Mesenchymal stem cell (in vitro differentiated cells and primary cell): Measurements from ENCODE around the gene MAMDC4.
A peak's percentile ranks its signal among the peaks of the same experiment; 100 is the strongest.
"Not testable (repeated sequence)": the region's sequence is repeated elsewhere in the genome, so short reads cannot be mapped to it uniquely, and the experiment has no call there.

ENCODE experiments used
- DNase-seq: peaks from one replicate; pipeline ENCODE4 v3.0.0-alpha.2; 2013
- H2AFZ ChIP-seq: one replicate; pipeline ENCODE4 v1.6.1; 2013; ENCODE audit warnings: low read depth, mild to moderate bottlenecking, control low read depth, inconsistent platforms, low read length, moderate library complexity
- H2AK5ac ChIP-seq: 2 replicates; pipeline ENCODE4 v1.6.1; 2013; ENCODE audit warnings: low read length, moderate library complexity, mild to moderate bottlenecking, inconsistent platforms; ENCODE audit not compliant: severe bottlenecking
- H2BK120ac ChIP-seq: one replicate; pipeline ENCODE4 v1.6.1; 2013; ENCODE audit warnings: low read depth, mild to moderate bottlenecking, inconsistent platforms, low read length, moderate library complexity
- H2BK12ac ChIP-seq, 2 experiments: one replicate each; pipeline ENCODE4 v1.6.1; 2013; ENCODE audit warnings: inconsistent platforms in 2 of 2, low read length in 2 of 2, mild to moderate bottlenecking in 2 of 2, moderate library complexity in 2 of 2, control low read depth in 1 of 2
- H2BK15ac ChIP-seq: one replicate; pipeline ENCODE4 v1.6.1; 2013; ENCODE audit warnings: mild to moderate bottlenecking, low read depth, inconsistent platforms; ENCODE audit not compliant: poor library complexity, severe bottlenecking
- H2BK5ac ChIP-seq: 2 replicates; pipeline ENCODE4 v1.6.1; 2013; ENCODE audit warnings: low read depth, mild to moderate bottlenecking, low read length, control low read depth, inconsistent platforms; ENCODE audit not compliant: poor library complexity, severe bottlenecking
- H3K14ac ChIP-seq, 2 experiments: one replicate each; pipeline ENCODE4 v1.6.1; 2013; ENCODE audit warnings: inconsistent platforms in 2 of 2, low read length in 2 of 2, control low read depth in 1 of 2, mild to moderate bottlenecking in 1 of 2, moderate library complexity in 1 of 2
- H3K18ac ChIP-seq, 2 experiments: one replicate each; pipeline ENCODE4 v1.6.1; 2013; ENCODE audit warnings: inconsistent platforms in 2 of 2, low read length in 2 of 2, control low read depth in 1 of 2, low read depth in 1 of 2, mild to moderate bottlenecking in 1 of 2
- H3K23ac ChIP-seq, 2 experiments: one replicate each; pipeline ENCODE4 v1.6.1; 2013; ENCODE audit warnings: inconsistent platforms in 2 of 2, low read length in 2 of 2, mild to moderate bottlenecking in 2 of 2, moderate library complexity in 2 of 2, control low read depth in 1 of 2
- H3K27ac ChIP-seq: 2 replicates; pipeline ENCODE4 v1.5.1; 2013; ENCODE audit warnings: mild to moderate bottlenecking, moderate library complexity, low read length, control low read depth, inconsistent platforms; ENCODE audit not compliant: poor library complexity, severe bottlenecking
- H3K27me3 ChIP-seq, 2 experiments: 2 replicates each; pipeline versions ENCODE4 v1.6.1 to v1.7.0; 2013; ENCODE audit warnings: low read length in 2 of 2, mild to moderate bottlenecking in 2 of 2, moderate library complexity in 2 of 2, control low read depth in 1 of 2, inconsistent platforms in 1 of 2; ENCODE audit not compliant: control insufficient read depth in 1 of 2, insufficient read depth in 1 of 2
- H3K36me3 ChIP-seq, 2 experiments: 2 replicates each; pipeline versions ENCODE4 v1.6.1 to v1.7.0; 2013; ENCODE audit warnings: low read length in 2 of 2, control low read depth in 1 of 2, inconsistent platforms in 1 of 2, low read depth in 1 of 2, mild to moderate bottlenecking in 1 of 2; ENCODE audit not compliant: insufficient read depth in 2 of 2, control insufficient read depth in 1 of 2
- H3K4ac ChIP-seq, 2 experiments: one replicate each; pipeline ENCODE4 v1.6.1; 2013; ENCODE audit warnings: inconsistent platforms in 2 of 2, low read length in 2 of 2, mild to moderate bottlenecking in 2 of 2, moderate library complexity in 2 of 2, control low read depth in 1 of 2, low read depth in 1 of 2
- H3K4me1 ChIP-seq: 2 replicates; pipeline ENCODE4 v1.6.1; 2013; ENCODE audit warnings: low read depth, low read length, control low read depth; ENCODE audit not compliant: control insufficient read depth, insufficient read depth
- H3K4me2 ChIP-seq: 2 replicates; pipeline ENCODE4 v1.6.1; 2013; ENCODE audit warnings: low read length, mild to moderate bottlenecking, inconsistent platforms; ENCODE audit not compliant: poor library complexity, severe bottlenecking
- H3K4me3 ChIP-seq, 2 experiments: 2 replicates each; pipeline versions ENCODE4 v1.5.1 to v1.7.0; 2013; ENCODE audit warnings: low read length in 2 of 2, mild to moderate bottlenecking in 2 of 2, control low read depth in 1 of 2, low read depth in 1 of 2; ENCODE audit not compliant: insufficient read depth in 1 of 2
- H3K79me1 ChIP-seq: replicated peaks from 2 replicates; pipeline ENCODE4 v1.6.1; 2013; ENCODE audit warnings: mild to moderate bottlenecking, control low read depth, low read length, inconsistent platforms; ENCODE audit not compliant: poor library complexity, severe bottlenecking
- H3K9ac ChIP-seq: 2 replicates; pipeline ENCODE4 v1.7.0; 2013; ENCODE audit warnings: mild to moderate bottlenecking, low read length, moderate library complexity
- H3K9me3 ChIP-seq: 2 replicates; pipeline ENCODE4 v1.7.0; 2013; ENCODE audit warnings: mild to moderate bottlenecking, low read length; ENCODE audit not compliant: control insufficient read depth
- H4K8ac ChIP-seq: one replicate; pipeline ENCODE4 v1.6.1; 2013; ENCODE audit warnings: inconsistent platforms, mild to moderate bottlenecking, low read length, moderate library complexity
- H4K91ac ChIP-seq: one replicate; pipeline ENCODE4 v1.6.1; 2013; ENCODE audit warnings: mild to moderate bottlenecking, low read length, inconsistent platforms
- WGBS: methylation state at CpG from one replicate; pipeline ENCODE4 v1.1.7; 2013; ENCODE audit warnings: mixed read lengths; 5-methylcytosine and 5-hydroxymethylcytosine counted together

Gene MAMDC4

DNA sequence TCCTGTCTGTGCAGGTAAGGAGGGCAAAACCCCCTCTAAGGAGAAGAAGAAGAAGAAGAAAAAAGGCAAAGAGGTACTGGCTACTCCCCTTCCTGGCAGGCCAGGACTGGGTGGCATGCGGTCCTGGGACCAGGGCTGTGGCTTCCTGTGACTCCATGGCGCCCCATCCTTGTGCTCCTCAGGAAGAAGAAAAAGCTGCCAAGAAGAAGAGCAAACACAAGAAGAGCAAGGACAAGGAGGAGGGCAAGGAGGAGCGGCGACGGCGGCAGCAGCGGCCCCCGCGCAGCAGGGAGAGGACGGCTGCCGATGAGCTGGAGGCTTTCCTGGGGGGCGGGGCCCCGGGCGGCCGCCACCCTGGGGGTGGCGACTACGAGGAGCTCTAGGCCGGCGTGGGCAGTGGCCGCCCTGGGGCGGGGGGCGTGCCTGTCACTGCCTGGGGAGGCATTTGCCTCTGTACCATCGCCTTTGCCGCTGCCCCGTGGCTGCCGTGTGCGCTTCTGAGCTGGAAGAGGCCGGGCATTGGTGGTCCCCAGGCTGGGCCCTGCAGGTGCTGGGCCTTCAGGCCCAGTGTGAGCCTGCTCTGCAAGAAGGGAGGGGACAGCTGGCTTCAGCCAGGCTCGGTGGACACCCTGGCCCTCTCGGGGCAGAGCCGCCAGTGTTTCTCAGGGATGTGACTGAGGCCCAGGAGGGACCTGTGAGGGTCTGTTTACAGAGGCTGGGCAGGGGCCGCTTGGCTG, 11.8 kb upstream of the MAMDC4 start:
- Histone ChIP-seq H3K4me3 (no peak overlapping the region), H2BK5ac (no peak overlapping the region), H3K4ac (no peak overlapping the region), H3K9ac (no peak overlapping the region), H2BK120ac (no peak overlapping the region), H3K27ac (peak overlapping the region; percentile 83), H3K18ac (peak overlapping the region in 1 of 2 experiments; percentile 18), H2BK15ac (no peak overlapping the region), H2BK12ac (no peak overlapping the region), H4K91ac (no peak overlapping the region), H3K23ac (no peak overlapping the region), H3K36me3 (peaks cover 12 to 64% of the 10 kb centered on the region in 2 experiments), H3K4me2 (no peak overlapping the region), H4K8ac (no peak overlapping the region), H3K4me1 (peaks cover 45% of the 10 kb centered on the region), H2AFZ (no peak overlapping the region), H2AK5ac (peak overlapping the region; percentile 23), H3K9me3 (no peaks in the 10 kb centered on the region), H3K27me3 (peaks cover 0 to 7% of the 10 kb centered on the region in 2 experiments), H3K14ac (no peak overlapping the region), H3K79me1 (peaks cover 4% of the 10 kb centered on the region)
- WGBS: 85% methylated on average over 32 of the region's 32 CpGs
- DNase-seq: no peak

DNA sequence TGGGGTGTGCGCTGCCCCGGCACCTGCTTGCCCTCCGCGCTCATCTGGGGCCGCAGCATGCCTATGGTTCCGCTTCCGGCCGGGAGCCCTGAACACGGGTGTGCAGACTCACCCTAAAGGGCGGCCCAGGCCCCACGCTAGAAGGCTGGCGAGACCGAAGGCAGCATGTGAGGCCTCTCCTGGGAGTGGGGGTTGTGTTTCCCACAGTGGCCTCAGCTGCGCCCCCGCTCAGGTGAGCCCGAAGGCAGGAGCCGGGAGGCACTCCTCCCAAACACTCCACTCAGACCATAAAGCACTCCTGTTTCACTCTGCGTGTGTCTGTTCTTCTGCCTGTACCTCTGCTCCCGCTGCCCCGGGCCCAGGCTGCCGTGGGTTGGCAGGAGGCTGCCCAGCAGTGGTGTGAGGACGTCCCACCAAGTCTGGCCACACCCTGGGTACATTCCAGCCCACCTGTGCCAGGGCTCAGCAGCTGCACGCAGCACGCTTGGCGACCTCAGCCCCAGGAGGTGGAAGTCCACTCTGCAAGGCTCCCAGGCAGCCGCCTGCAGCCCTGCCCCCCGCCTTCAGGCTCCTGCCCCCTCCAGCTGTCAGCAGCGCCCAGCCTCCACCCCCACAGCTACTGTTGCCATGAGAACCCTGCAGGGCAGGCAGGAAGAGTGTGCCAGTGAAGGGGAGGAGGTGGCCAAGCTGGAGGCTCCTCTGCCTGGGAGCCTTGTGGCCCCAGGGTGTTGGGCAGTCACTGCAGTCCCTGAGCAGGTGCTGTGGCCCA, 11.1 kb upstream of the MAMDC4 start:
- Histone ChIP-seq H3K27me3 (peaks cover 0 to 13% of the 10 kb centered on the region in 2 experiments), H4K91ac (peak overlapping the region; percentile 70), H3K4me3 (no peak overlapping the region), H2BK15ac (peak overlapping the region; percentile 44), H3K4ac (no peak overlapping the region), H3K27ac (peak overlapping the region; percentile 89), H3K4me1 (peaks cover 45% of the 10 kb centered on the region), H2BK5ac (no peak overlapping the region), H3K23ac (no peak overlapping the region), H3K18ac (peak overlapping the region; percentile 74 to 83), H3K79me1 (peaks cover 2% of the 10 kb centered on the region), H3K36me3 (peaks cover 12 to 64% of the 10 kb centered on the region in 2 experiments), H3K9me3 (no peaks in the 10 kb centered on the region), H2AK5ac (no peak overlapping the region), H4K8ac (peak overlapping the region; percentile 82), H2AFZ (no peak overlapping the region), H2BK12ac (peak overlapping the region in 1 of 2 experiments; percentile 90), H3K4me2 (peak overlapping the region; percentile 60), H2BK120ac (no peak overlapping the region), H3K9ac (no peak overlapping the region), H3K14ac (peak overlapping the region in 1 of 2 experiments; percentile 26)
- WGBS: 69% methylated on average over 25 of the region's 28 CpGs
- DNase-seq: peak; percentile 79

DNA sequence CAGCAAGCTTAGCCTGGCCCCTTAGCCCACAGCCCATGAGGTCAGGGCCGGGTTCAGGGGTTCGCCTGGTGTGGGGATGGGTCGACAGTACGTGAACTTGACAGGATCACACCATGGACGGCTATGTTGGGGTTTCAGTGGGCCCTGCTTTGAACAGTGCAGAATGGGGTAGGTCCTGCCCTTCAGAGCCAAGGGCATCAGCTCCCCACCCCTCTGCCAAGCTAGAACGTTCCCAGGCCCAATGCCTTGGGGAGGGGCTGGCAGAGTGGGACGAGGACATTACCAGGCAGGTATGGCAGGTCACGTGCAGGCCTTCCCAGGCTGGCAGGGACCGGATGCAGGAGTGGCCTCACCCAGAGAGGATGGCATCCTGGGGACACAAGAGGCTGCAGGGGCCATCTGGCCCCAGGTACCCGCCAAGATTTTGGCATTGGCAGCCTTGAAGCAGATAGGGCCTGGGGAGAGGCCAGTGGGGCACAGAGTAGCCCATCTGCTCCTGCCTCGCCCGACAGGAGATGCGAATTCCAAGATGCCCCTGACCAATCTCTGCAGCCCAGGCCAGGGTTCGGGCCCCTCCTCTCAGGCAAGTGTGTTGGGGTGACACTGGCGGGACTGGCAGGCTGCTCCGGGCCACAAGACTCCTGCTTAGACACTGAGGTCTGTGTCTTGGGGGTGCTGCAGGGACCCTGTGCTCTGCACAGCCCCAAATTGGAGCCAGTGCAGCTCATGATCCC, 10.3 kb upstream of the MAMDC4 start:
- H2AFZ ChIP-seq, H3K23ac ChIP-seq, DNase-seq, H3K79me1 ChIP-seq, H2BK5ac ChIP-seq, H3K9ac ChIP-seq, H3K9me3 ChIP-seq: not testable (repeated sequence)
- peaks cover 51% of the 10 kb centered on the region for H3K4me1 ChIP-seq
- 72% methylated on average over 16 of the region's 16 CpGs for WGBS
- H2AK5ac ChIP-seq: peak overlapping the region; percentile 95
- H4K91ac ChIP-seq: peak overlapping the region; percentile 70
- H3K27me3 ChIP-seq: peaks cover 0 to 19% of the 10 kb centered on the region in 2 experiments
- H3K4ac ChIP-seq: peak overlapping the region; percentile 73
- peak overlapping the region; percentile 74 to 83 for H3K18ac ChIP-seq
- peaks cover 10 to 65% of the 10 kb centered on the region in 2 experiments for H3K36me3 ChIP-seq
- H3K4me3 ChIP-seq: peak overlapping the region in 1 of 2 experiments; percentile 79
- H3K14ac ChIP-seq: peak overlapping the region in 1 of 2 experiments; percentile 26
- peak overlapping the region; percentile 89 for H3K27ac ChIP-seq
- H2BK120ac ChIP-seq: peak overlapping the region; percentile 7
- H3K4me2 ChIP-seq: peak overlapping the region; percentile 60
- peak overlapping the region; percentile 52 for H4K8ac ChIP-seq
- H2BK15ac ChIP-seq: peak overlapping the region; percentile 44
- peak overlapping the region in 1 of 2 experiments; percentile 90 for H2BK12ac ChIP-seq
